CD4-positive, alpha-beta T cell (primary cell): ENCODE results near the gene GK. TPM values are rescaled to one million over a fixed set of nuclear protein-coding genes. Genes with fewer than 3 reads are reported as not detected.

Source experiments
- ATAC-seq: fragments of 200-7000 bp; cut with Tn5 transposase; one replicate; pipeline ENCODE4 v1.10.0; 2022; ENCODE audit warnings: mild to moderate bottlenecking; ENCODE audit not compliant: poor library complexity
- CTCF ChIA-PET: fragments of 350-600 bp; sonication (Branson Sonifier 250); formaldehyde crosslinking; loops from one replicate; lab custom pipeline; 2021; ENCODE audit warnings: antibody characterized with exemption, inconsistent platforms; lab: Charles Lee
- POLR2A ChIA-PET: fragments of 350-600 bp; sonication (Branson Sonifier 250); formaldehyde crosslinking; loops from one replicate; lab custom pipeline; 2021; ENCODE audit warnings: antibody characterized with exemption, inconsistent platforms; lab: Charles Lee
- DNase-seq, 14 experiments: peaks; one replicate each; pipeline ENCODE4 v3.0.0-alpha.2; 2013 to 2020; ENCODE audit warnings: mixed read lengths in 2 of 14
- H3K27ac ChIP-seq, 2 donors: one replicate each; pipeline versions ENCODE4 v1.5.1 to v1.7.0; 2013; ENCODE audit warnings: low read length in 2 of 2, low read depth in 1 of 2, mild to moderate bottlenecking in 1 of 2
- H3K27me3 ChIP-seq, 2 experiments: 1 replicate in 1 of 2; 2 replicates in 1 of 2; pipeline versions ENCODE4 v1.6.1 to v1.7.0; 2013; ENCODE audit warnings: low read length in 2 of 2, control low read depth in 1 of 2, mild to moderate bottlenecking in 1 of 2, moderate library complexity in 1 of 2; ENCODE audit not compliant: insufficient read depth in 2 of 2, control insufficient read depth in 1 of 2
- H3K36me3 ChIP-seq: one replicate; pipeline ENCODE4 v1.6.1; 2013; ENCODE audit warnings: low read length, control low read depth; ENCODE audit not compliant: insufficient read depth
- H3K4me1 ChIP-seq: one replicate; pipeline ENCODE4 v1.6.1; 2013; ENCODE audit warnings: low read length, control low read depth; ENCODE audit not compliant: insufficient read depth
- H3K4me3 ChIP-seq: one replicate; pipeline ENCODE4 v1.5.1; 2013; ENCODE audit warnings: mild to moderate bottlenecking, low read length, moderate library complexity
- H3K9me3 ChIP-seq, 2 experiments: 1 replicate in 1 of 2; 2 replicates in 1 of 2; pipeline versions ENCODE4 v1.6.1 to v1.7.0; 2013; ENCODE audit warnings: low read length in 2 of 2, mild to moderate bottlenecking in 2 of 2, control low read depth in 1 of 2, moderate library complexity in 1 of 2; ENCODE audit not compliant: control insufficient read depth in 1 of 2, insufficient read depth in 1 of 2
- H3K27ac Mint-ChIP-seq: one replicate; pipeline ENCODE4 v1.8.0; 2020; ENCODE audit warnings: mixed read lengths
- H3K27me3 Mint-ChIP-seq: one replicate; pipeline ENCODE4 v1.8.0; 2021; ENCODE audit warnings: mixed read lengths
- H3K36me3 Mint-ChIP-seq: one replicate; pipeline ENCODE4 v1.8.0; 2021; ENCODE audit warnings: low read depth, mixed read lengths
- H3K4me1 Mint-ChIP-seq: one replicate; pipeline ENCODE4 v1.8.0; 2021; ENCODE audit warnings: low read depth, mixed read lengths
- H3K4me3 Mint-ChIP-seq: one replicate; pipeline ENCODE4 v1.8.0; 2020; ENCODE audit warnings: mild to moderate bottlenecking, mixed read lengths
- H3K9me3 Mint-ChIP-seq: one replicate; pipeline ENCODE4 v1.8.0; 2020; ENCODE audit warnings: mixed read lengths
- CTCF ChIP-seq: fragments of 200-600 bp; IDR thresholded peaks from one replicate; pipeline ENCODE4 v1.8.0; 2022; ENCODE audit warnings: antibody characterized with exemption, mild to moderate bottlenecking
- intact Hi-C, 2 experiments: fragments of 100-400 bp; cut with DNase I in 1 of 2; cut with micrococcal nuclease in 1 of 2; formaldehyde crosslinking; loops; one replicate each; pipeline versions ENCODE4 v1.15.1 to v1.9.0; 2023 to 2025; cut with DNase I, micrococcal nuclease
- total RNA-seq, 174 experiments: library from RNA in 2 of 174; stranded (reverse) in 2 of 174; gene quantifications; one replicate each; pipeline ENCODE4 v1.2.3 and lab custom pipeline; 2021 to 2026

Gene GK
- total RNA-seq, 2 experiments from 2014 or later: 1.4 to 1.9 TPM

GRCh38 chrX:30714138-30714537 lies 60.9 kb downstream of the GK start:
- ChIA-PET CTCF (no interaction called here), POLR2A (no interaction called here)
- Mint-ChIP-seq H3K4me1 (peaks cover 6% of the 10 kb centered on the region), H3K27me3 (no peaks in the 10 kb centered on the region), H3K9me3 (no peaks in the 10 kb centered on the region), H3K4me3 (no peak overlapping the region), H3K36me3 (peaks cover 12% of the 10 kb centered on the region), H3K27ac (no peak overlapping the region)
- H3K36me3 ChIP-seq: peaks cover 2% of the 10 kb centered on the region
- H3K27ac ChIP-seq: no peak overlapping the region
- no peaks in the 10 kb centered on the region for H3K9me3 ChIP-seq
- DNase-seq (no peak), ATAC-seq (no peak)
- no peak overlapping the region for H3K4me3 ChIP-seq
- intact Hi-C loops: no loop called here
- no peak for TF ChIP-seq CTCF
- no peaks in the 10 kb centered on the region for H3K27me3 ChIP-seq
- no peaks in the 10 kb centered on the region for H3K4me1 ChIP-seq

- H3K27me3 Mint-ChIP-seq: no peaks in the 10 kb centered on the region
- ChIA-PET CTCF (no interaction called here), POLR2A (no interaction called here)
- no peak for DNase-seq
- no peak overlapping the region for H3K4me3 Mint-ChIP-seq
- Histone ChIP-seq H3K36me3 (no peaks in the 10 kb centered on the region), H3K27ac (no peak overlapping the region), H3K9me3 (no peaks in the 10 kb centered on the region), H3K4me3 (no peak overlapping the region), H3K27me3 (no peaks in the 10 kb centered on the region), H3K4me1 (no peaks in the 10 kb centered on the region)
- no peaks in the 10 kb centered on the region for H3K9me3 Mint-ChIP-seq
- H3K36me3 Mint-ChIP-seq: peaks cover 20% of the 10 kb centered on the region
- H3K4me1 Mint-ChIP-seq: peaks cover 6% of the 10 kb centered on the region
- intact Hi-C loops: no loop called here
- no peak for ATAC-seq
- no peak overlapping the region for H3K27ac Mint-ChIP-seq
- TF ChIP-seq CTCF: no peak
These were observed 62.8 kb downstream of the GK start for GRCh38 chrX:30715976-30716375.

GRCh38 chrX:30733852-30734660 lies 80.8 kb downstream of the GK start:
- Histone ChIP-seq H3K4me3 (no peak overlapping the region), H3K27me3 (no peaks in the 10 kb centered on the region), H3K36me3 (no peaks in the 10 kb centered on the region), H3K9me3 (no peaks in the 10 kb centered on the region), H3K4me1 (no peaks in the 10 kb centered on the region), H3K27ac (no peak overlapping the region)
- CTCF ChIA-PET: no interaction called here
- no peaks in the 10 kb centered on the region for H3K27me3 Mint-ChIP-seq
- ATAC-seq: no peak
- H3K27ac Mint-ChIP-seq: no peak overlapping the region
- TF ChIP-seq CTCF: no peak
- POLR2A ChIA-PET: no interaction called here
- intact Hi-C loops: loop anchor here (10.0 kb wide), 2 partner anchors 151 to 691 kb away; partner anchors contain the start of gene TAB3 (in 2 of the 2)
- DNase-seq: no peak
- H3K9me3 Mint-ChIP-seq: no peaks in the 10 kb centered on the region
- H3K36me3 Mint-ChIP-seq: no peaks in the 10 kb centered on the region
- H3K4me3 Mint-ChIP-seq: no peak overlapping the region
- peaks cover 5% of the 10 kb centered on the region for H3K4me1 Mint-ChIP-seq
